HEK293 (cell line): ENCODE data around the gene SRRM5.

Source experiments
- KLF16 ChIP-seq: fragments of 450-650 bp; formaldehyde crosslinking; IDR thresholded peaks from 2 replicates; pipeline ENCODE4 v1.5.1; 2017; ENCODE audit warnings: missing biosample characterization, missing genetic modification characterization
- ZIC2 ChIP-seq: fragments of 450-650 bp; formaldehyde crosslinking; IDR thresholded peaks from 2 replicates; pipeline ENCODE4 v1.5.1; 2016; ENCODE audit warnings: missing biosample characterization, missing genetic modification characterization
- ZNF211 ChIP-seq: fragments of 450-650 bp; formaldehyde crosslinking; IDR thresholded peaks from 2 replicates; pipeline ENCODE4 v1.5.1; 2016; ENCODE audit warnings: low read depth, missing biosample characterization, missing genetic modification characterization
- ZNF221 ChIP-seq: fragments of 450-650 bp; formaldehyde crosslinking; IDR thresholded peaks from 2 replicates; pipeline ENCODE4 v1.5.1; 2017; ENCODE audit warnings: missing biosample characterization, missing genetic modification characterization, borderline replicate concordance
- ZNF571 ChIP-seq: fragments of 450-650 bp; formaldehyde crosslinking; IDR thresholded peaks from 2 replicates; pipeline ENCODE4 v1.5.0; 2017; ENCODE audit warnings: missing biosample characterization, missing genetic modification characterization
- ZNF623 ChIP-seq: fragments of 450-650 bp; formaldehyde crosslinking; IDR thresholded peaks from 2 replicates; pipeline ENCODE4 v1.5.1; 2016; ENCODE audit warnings: missing biosample characterization, missing genetic modification characterization

- TF ChIP-seq ZIC2 (tag by site-specific recombination), result no peak
- no peak for TF ChIP-seq ZNF623
- TF ChIP-seq KLF16 (tag by site-specific recombination), result no peak
- no peak for TF ChIP-seq ZNF211 (tag by site-specific recombination)
- TF ChIP-seq ZNF221 (tag by site-specific recombination), result no peak
- TF ChIP-seq ZNF571 (tag by site-specific recombination), result no peak
Measured at GRCh38 chr19:43638214-43638994, 26.5 kb downstream of the SRRM5 start.
